Neural progenitor cell (in vitro differentiated cells): ENCODE results near the gene CLK3.

Experiments used
- CTCF ChIP-seq: fragments of 200-600 bp; sonication (generic); IDR thresholded peaks from 2 replicates; pipeline ENCODE4 v1.5.1; 2017; ENCODE audit warnings: antibody characterized with exemption, mild to moderate bottlenecking
- EZH2 ChIP-seq: fragments of 200-600 bp; sonication (generic); IDR thresholded peaks from 2 replicates; pipeline ENCODE4 v1.6.1; 2017; ENCODE audit warnings: antibody characterized with exemption, mild to moderate bottlenecking, moderate library complexity
- EZH2phosphoT487 ChIP-seq: fragments of 200-600 bp; sonication (generic); IDR thresholded peaks from 2 replicates; pipeline ENCODE4 v1.6.1; 2017; ENCODE audit warnings: antibody characterized with exemption

- TF ChIP-seq CTCF, result no peak
- no peak for TF ChIP-seq EZH2
- TF ChIP-seq EZH2phosphoT487, result no peak
These were observed 9.9 kb upstream of the CLK3 start for GRCh38 chr15:74605795-74606150.
